HepG2 (cell line): Measurements from ENCODE around the gene ZCCHC3. TPM values are rescaled to one million over a fixed set of nuclear protein-coding genes. Genes with fewer than 3 reads are reported as not detected.

ENCODE experiments used
- ARNT ChIP-seq: fragments of 450-650 bp; IDR thresholded peaks from 2 replicates; pipeline ENCODE4 v1.6.1; 2017
- DNMT3B ChIP-seq: conservative IDR thresholded peaks from 2 replicates; pipeline ENCODE4 v1.6.1; 2016; ENCODE audit warnings: missing biosample characterization, control low read depth
- FOXK1 ChIP-seq: sonication (generic); formaldehyde crosslinking; IDR thresholded peaks from 2 replicates; pipeline ENCODE4 v1.4.0; 2020; ENCODE audit warnings: low read depth, missing genetic modification reagents, borderline replicate concordance
- GABPB1 ChIP-seq: IDR thresholded peaks from 2 replicates; pipeline ENCODE4 v1.6.1; 2016; ENCODE audit warnings: mild to moderate bottlenecking, missing genetic modification reagents, moderate library complexity, missing compliant biosample characterization
- MED8 ChIP-seq: sonication (generic); formaldehyde crosslinking; IDR thresholded peaks from 2 replicates; pipeline ENCODE4 v1.8.1; 2023; ENCODE audit warnings: mild to moderate bottlenecking, missing genetic modification reagents; ENCODE audit not compliant: insufficient replicate concordance
- MLLT10 ChIP-seq: sonication (generic); formaldehyde crosslinking; IDR thresholded peaks from 2 replicates; pipeline ENCODE4 v1.4.0; 2020; ENCODE audit warnings: missing genetic modification reagents
- MLX ChIP-seq: IDR thresholded peaks from 2 replicates; pipeline ENCODE4 v1.6.1; 2016
- NFKB2 ChIP-seq: sonication (generic); formaldehyde crosslinking; IDR thresholded peaks from 2 replicates; pipeline ENCODE4 v1.4.0; 2020; ENCODE audit warnings: missing genetic modification reagents, borderline replicate concordance
- NKX3-1 ChIP-seq: sonication (generic); formaldehyde crosslinking; IDR thresholded peaks from 2 replicates; pipeline ENCODE4 v1.5.0; 2020; ENCODE audit warnings: missing genetic modification reagents
- PHF21A ChIP-seq: sonication (generic); formaldehyde crosslinking; IDR thresholded peaks from 2 replicates; pipeline ENCODE4 v1.5.0; 2020; ENCODE audit warnings: mild to moderate bottlenecking, missing genetic modification reagents
- POLR2A ChIP-seq, 2 experiments: IDR thresholded peaks; 2 replicates each; pipeline ENCODE4 v1.6.1; 2011; ENCODE audit warnings: low read depth in 2 of 2, low read length in 2 of 2, mild to moderate bottlenecking in 1 of 2, moderate library complexity in 1 of 2; ENCODE audit not compliant: insufficient read depth in 1 of 2
- PRPF4 ChIP-seq: fragments of 200-400 bp; formaldehyde crosslinking; IDR thresholded peaks from 2 replicates; pipeline ENCODE4 v1.6.1; 2016; ENCODE audit warnings: low read length, low read depth; ENCODE audit not compliant: poor library complexity, severe bottlenecking
- RNF219 ChIP-seq: sonication (generic); formaldehyde crosslinking; IDR thresholded peaks from 2 replicates; pipeline ENCODE4 v1.5.0; 2020; ENCODE audit warnings: mild to moderate bottlenecking, missing genetic modification reagents
- SMC3 ChIP-seq: IDR thresholded peaks from 2 replicates; pipeline ENCODE4 v1.6.1; 2011; ENCODE audit warnings: low read length, improper control_type of control experiment
- SP1 ChIP-seq, 2 experiments: fragments of 450-650 bp in 1 of 2; sonication (generic) in 1 of 2; formaldehyde crosslinking in 1 of 2; IDR thresholded peaks; 2 replicates each; pipeline versions ENCODE4 v1.4.0 to v1.6.1; 2016 to 2020; ENCODE audit warnings: missing genetic modification reagents in 1 of 2
- TEAD2 ChIP-seq: sonication (generic); formaldehyde crosslinking; IDR thresholded peaks from 2 replicates; pipeline ENCODE4 v1.9.0; 2021; ENCODE audit warnings: missing genetic modification reagents
- TP53 ChIP-seq: sonication (generic); formaldehyde crosslinking; conservative IDR thresholded peaks from 2 replicates; pipeline ENCODE4 v1.4.0; 2020; ENCODE audit warnings: missing genetic modification reagents
- TSC22D2 ChIP-seq: sonication (generic); formaldehyde crosslinking; IDR thresholded peaks from 2 replicates; pipeline ENCODE4 v1.5.1; 2020; ENCODE audit warnings: missing genetic modification reagents, mild to moderate bottlenecking, borderline replicate concordance
- ZBTB7B ChIP-seq: sonication (generic); formaldehyde crosslinking; IDR thresholded peaks from 2 replicates; pipeline ENCODE4 v1.4.0; 2020; ENCODE audit warnings: missing genetic modification reagents
- ZKSCAN8 ChIP-seq: IDR thresholded peaks from 2 replicates; pipeline ENCODE4 v1.6.1; 2016; ENCODE audit warnings: borderline replicate concordance, missing genetic modification reagents, missing compliant biosample characterization
- ZNF160 ChIP-seq: sonication (generic); formaldehyde crosslinking; IDR thresholded peaks from 2 replicates; pipeline ENCODE4 v1.8.0; 2022; ENCODE audit warnings: mild to moderate bottlenecking, inconsistent platforms, missing genetic modification reagents
- ZNF205 ChIP-seq: IDR thresholded peaks from 2 replicates; pipeline ENCODE4 v1.6.1; 2018; ENCODE audit warnings: missing biosample characterization, missing genetic modification reagents
- ZNF207 ChIP-seq: fragments of 450-650 bp; IDR thresholded peaks from 2 replicates; pipeline ENCODE4 v1.6.1; 2016; ENCODE audit warnings: antibody characterized with exemption, borderline replicate concordance
- ZNF256 ChIP-seq: sonication (generic); formaldehyde crosslinking; conservative IDR thresholded peaks from 2 replicates; pipeline ENCODE4 v1.4.0; 2020; ENCODE audit warnings: missing genetic modification reagents
- ZNF33A ChIP-seq: sonication (generic); formaldehyde crosslinking; IDR thresholded peaks from 2 replicates; pipeline ENCODE4 v1.5.1; 2020; ENCODE audit warnings: missing genetic modification reagents, mild to moderate bottlenecking, moderate library complexity, borderline replicate concordance
- ZNF446 ChIP-seq: sonication (generic); formaldehyde crosslinking; IDR thresholded peaks from 2 replicates; pipeline ENCODE4 v1.5.0; 2020; ENCODE audit warnings: mild to moderate bottlenecking, missing genetic modification reagents
- ZNF589 ChIP-seq: sonication (generic); formaldehyde crosslinking; conservative IDR thresholded peaks from 2 replicates; pipeline ENCODE4 v1.8.0; 2022; ENCODE audit warnings: mild to moderate bottlenecking, moderate library complexity, missing genetic modification reagents
- ZNF790 ChIP-seq: sonication (generic); formaldehyde crosslinking; IDR thresholded peaks from 2 replicates; pipeline ENCODE4 v1.8.0; 2022; ENCODE audit warnings: missing genetic modification reagents, mild to moderate bottlenecking, borderline replicate concordance
- ZSCAN30 ChIP-seq: sonication (generic); formaldehyde crosslinking; IDR thresholded peaks from 2 replicates; pipeline ENCODE4 v1.5.0; 2020; ENCODE audit warnings: mild to moderate bottlenecking, missing genetic modification reagents
- polyA plus RNA-seq, 8 experiments: library from polyadenylated mRNA; depleted of rRNA in 3 of 8; stranded (reverse) in 7 of 8; unstranded in 1 of 8; fragments of >200 nt; fragmentation: Illumina TruSeq in 4 of 8; extraction: Trizol in 4 of 8; gene quantifications; 2 replicates each; pipeline versions ENCODE4 v1.2.1 to v1.2.3, GENCODE V29; 2011 to 2016; ENCODE audit warnings: low read depth in 4 of 8, missing spikeins in 1 of 8, mixed read lengths in 1 of 8; ENCODE audit not compliant: insufficient read depth in 1 of 8
- total RNA-seq, 5 experiments: library from RNA; depleted of rRNA; stranded (reverse); fragments of >200 nt; fragmentation: Illumina TruSeq; extraction: Trizol; gene quantifications; 2 replicates each; pipeline ENCODE4 v1.2.3, GENCODE V29; 2016; ENCODE audit warnings: low read depth in 1 of 5

The ZCCHC3 gene
- total and polyA plus RNA-seq, 2 of the 13 experiments (the other 11 are each of a cell fraction or from before 2014, with no cell fraction given): 46.6 to 63.0 TPM

GRCh38 chr20:297925-298775, 780 bp downstream of the ZCCHC3 start (continued):
- TF ChIP-seq MLX (CRISPR knock-in tag) (peak; percentile 30; the same call in 1 of the 2 replicates), ZNF790 (no peak), PHF21A (no peak), PRPF4 (no peak), NFKB2 (CRISPR knock-in tag) (no peak; the same call in 1 of the 2 replicates), ZNF589 (CRISPR knock-in tag) (0 out of 2 replicates have a peak, but pooled peaks have one; percentile 18), TP53 (CRISPR knock-in tag) (no peak), FOXK1 (CRISPR knock-in tag) (peak; percentile 57; the same call in 1 of the 2 replicates), ZNF205 (peak; percentile 67), NKX3-1 (no peak; the same call in 1 of the 2 replicates), ZNF33A (CRISPR knock-in tag) (no peak), RNF219 (CRISPR knock-in tag) (no peak), TEAD2 (CRISPR knock-in tag) (no peak), TSC22D2 (CRISPR knock-in tag) (peak; percentile 70; the same call in 1 of the 2 replicates), MED8 (peak; percentile 89), MLLT10 (CRISPR knock-in tag) (no peak), ZKSCAN8 (CRISPR knock-in tag) (no peak), ZNF446 (no peak), ZNF207 (no peak), ZSCAN30 (CRISPR knock-in tag) (no peak; the same call in 1 of the 2 replicates), ZNF160 (peak; percentile 83; the same call in 1 of the 2 replicates), DNMT3B (CRISPR knock-in tag) (0 out of 2 replicates have a peak, but pooled peaks have one; percentile 66), ZNF256 (CRISPR knock-in tag) (peak; percentile 38; the same call in 1 of the 2 replicates), SP1 (IDR thresholded peaks at IDR 0.05) (no peak), SP1 (CRISPR knock-in tag; IDR thresholded peaks at IDR 0.05) (peak; percentile 31; the same call in 1 of the 2 replicates), GABPB1 (CRISPR knock-in tag) (peak; percentile 75), POLR2A (IDR thresholded peaks at IDR 0.05; ENCODE audit: insufficient read depth in 1 of 2, low read depth in 2 of 2, low read length in 2 of 2) (peak; percentile 66 to 83), ZBTB7B (CRISPR knock-in tag) (peak; percentile 80), SMC3 (no peak; the same call in 1 of the 2 replicates), ARNT (no peak)
